MM.1S (cell line): ENCODE data around the gene NBEA.

Source experiments
- EZH2 ChIP-seq: fragments of 300-600 bp; sonication (generic); optimal IDR thresholded peaks from 2 replicates; pipeline ENCODE3; 2017; ENCODE audit warnings: low read depth, mild to moderate bottlenecking, antibody characterized with exemption, low read length, mixed read lengths
- TF ChIP-seq, protein P1 (sequence below): fragments of 300-600 bp; sonication (generic); IDR thresholded peaks from 2 replicates; pipeline ENCODE4 v1.5.1; 2016; ENCODE audit warnings: antibody characterized with exemption, low read length, mixed read lengths

GRCh38 chr13:35471706-35472322, 529.7 kb downstream of the NBEA start:
- TF ChIP-seq, protein P1, sequence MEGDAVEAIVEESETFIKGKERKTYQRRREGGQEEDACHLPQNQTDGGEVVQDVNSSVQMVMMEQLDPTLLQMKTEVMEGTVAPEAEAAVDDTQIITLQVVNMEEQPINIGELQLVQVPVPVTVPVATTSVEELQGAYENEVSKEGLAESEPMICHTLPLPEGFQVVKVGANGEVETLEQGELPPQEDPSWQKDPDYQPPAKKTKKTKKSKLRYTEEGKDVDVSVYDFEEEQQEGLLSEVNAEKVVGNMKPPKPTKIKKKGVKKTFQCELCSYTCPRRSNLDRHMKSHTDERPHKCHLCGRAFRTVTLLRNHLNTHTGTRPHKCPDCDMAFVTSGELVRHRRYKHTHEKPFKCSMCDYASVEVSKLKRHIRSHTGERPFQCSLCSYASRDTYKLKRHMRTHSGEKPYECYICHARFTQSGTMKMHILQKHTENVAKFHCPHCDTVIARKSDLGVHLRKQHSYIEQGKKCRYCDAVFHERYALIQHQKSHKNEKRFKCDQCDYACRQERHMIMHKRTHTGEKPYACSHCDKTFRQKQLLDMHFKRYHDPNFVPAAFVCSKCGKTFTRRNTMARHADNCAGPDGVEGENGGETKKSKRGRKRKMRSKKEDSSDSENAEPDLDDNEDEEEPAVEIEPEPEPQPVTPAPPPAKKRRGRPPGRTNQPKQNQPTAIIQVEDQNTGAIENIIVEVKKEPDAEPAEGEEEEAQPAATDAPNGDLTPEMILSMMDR: no peak
- no peak for TF ChIP-seq EZH2
